GM10847 (cell line): ENCODE measurements around the gene ANXA11.

Source experiments
- POLR2A ChIP-seq: IDR thresholded peaks from 2 replicates; pipeline ENCODE4 v1.6.1; 2011; ENCODE audit not compliant: insufficient read length; ENCODE audit errors: extremely low read depth

ANXA11 gene

DNA sequence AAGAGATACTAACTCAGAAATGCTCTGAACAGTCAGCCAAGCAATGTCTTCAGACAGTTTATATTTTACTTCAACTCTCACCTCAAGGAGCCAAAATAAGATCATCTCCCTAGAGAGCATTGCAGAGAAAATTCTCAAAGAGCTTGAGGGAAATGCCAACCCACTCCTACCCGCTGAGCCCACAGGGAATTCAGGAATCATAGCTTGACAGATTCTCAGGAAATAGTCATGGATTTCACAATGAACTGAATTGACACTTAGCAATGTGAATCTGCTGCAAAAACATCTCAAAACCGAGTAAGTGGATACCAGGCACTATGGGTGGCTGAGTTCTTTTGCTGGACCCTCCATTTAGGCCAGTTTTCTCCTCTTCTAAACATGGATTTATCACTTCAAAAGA is 82.6 kb downstream of the ANXA11 start:
- TF ChIP-seq POLR2A, result no peak

DNA sequence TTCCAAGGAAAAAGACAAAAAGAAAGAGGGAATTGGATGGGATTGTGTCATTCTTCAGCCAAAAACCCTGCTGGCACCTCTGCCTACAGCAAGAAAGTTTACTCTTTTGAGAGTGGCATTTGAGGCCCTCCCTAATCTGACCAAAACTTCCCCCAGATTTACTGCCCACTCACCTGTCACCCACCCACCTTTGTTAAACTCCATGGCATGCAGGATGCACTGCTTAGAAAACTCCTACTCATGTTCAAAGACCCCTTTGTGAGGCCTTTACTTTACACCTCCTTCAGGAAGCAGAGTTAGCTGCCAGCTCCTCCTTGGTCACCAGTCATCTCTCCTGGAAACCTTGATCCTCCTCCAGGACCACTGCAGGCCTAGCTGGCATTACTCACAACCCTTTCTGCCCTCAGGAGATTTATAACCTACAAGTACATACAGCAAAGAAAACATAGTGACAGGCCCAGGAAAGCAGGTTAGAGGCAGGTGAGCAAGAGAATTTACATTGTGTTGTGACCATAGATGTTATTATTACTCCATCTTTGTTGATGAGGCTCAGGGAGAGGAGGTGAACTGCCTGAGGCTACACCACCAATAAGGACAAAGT is 83.1 kb downstream of the ANXA11 start:
- TF ChIP-seq POLR2A, result no peak

DNA sequence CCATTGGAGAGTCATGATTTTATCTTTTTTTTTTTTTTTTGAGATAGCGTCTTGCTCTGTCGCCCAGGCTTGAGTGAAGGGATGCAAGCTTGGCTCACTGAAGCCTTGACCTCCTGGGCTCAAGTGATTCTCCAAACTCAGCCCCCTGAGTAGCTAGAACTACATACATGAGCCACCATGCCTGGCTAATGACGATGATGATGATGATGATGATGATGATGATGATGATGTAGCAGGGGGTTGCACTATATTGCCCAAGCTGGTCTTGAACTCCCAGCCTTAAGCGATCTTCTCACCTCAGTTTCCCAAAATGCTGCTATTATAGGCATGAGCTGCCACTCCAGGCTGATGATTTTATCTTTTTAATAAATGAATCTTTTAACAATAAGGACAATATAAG is 86.7 kb downstream of the ANXA11 start:
- TF ChIP-seq POLR2A, result no peak

DNA sequence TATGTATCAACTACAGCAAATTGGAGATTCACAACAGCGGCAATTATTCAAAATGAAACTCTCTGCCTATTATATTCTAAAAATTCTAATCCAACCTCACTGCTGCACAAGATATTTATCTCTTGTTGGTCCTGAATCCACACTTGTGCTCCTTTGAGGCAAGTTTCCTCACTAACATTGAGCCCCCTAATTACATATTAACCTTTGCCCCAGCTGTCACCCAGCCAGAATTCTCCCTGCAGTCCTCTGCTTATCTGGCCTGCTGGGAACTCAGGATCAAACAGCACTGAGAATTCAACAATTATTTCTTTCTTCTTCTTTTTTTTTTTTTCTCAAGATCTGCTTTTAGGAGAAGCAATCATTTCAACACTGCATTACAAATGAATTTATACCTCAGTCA is 94.4 kb downstream of the ANXA11 start:
- TF ChIP-seq POLR2A, result no peak

DNA sequence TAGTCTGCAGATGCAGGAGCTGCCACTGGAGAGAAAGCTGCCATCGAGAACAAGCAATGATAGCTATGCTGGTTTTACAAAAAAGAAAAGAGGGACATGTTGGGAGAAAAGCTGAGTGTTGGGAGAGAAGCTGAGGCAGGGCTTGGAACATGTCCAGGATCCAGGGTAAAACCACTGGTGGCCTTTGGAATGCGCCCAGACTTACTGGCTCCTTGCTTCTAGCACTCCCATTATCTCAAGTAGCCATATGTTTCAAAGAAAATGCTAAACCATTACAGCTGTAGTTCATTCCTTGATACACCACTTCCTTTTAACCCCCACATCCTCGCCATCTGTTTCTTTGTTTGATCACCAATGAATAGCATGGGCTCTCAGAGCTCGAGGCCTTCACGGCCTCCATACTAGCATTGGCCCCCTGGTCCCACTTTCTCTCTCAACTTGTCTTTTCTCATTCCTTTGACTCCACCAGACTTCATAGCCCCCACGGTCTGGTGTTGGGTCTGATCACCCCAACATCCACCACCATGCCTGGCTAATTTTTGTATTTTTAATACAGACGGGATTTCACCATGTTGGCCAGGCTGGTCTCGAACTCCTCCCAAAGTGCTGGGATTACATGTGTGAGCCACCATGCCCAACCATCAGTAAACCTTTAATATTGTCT is 96.6 kb downstream of the ANXA11 start:
- no peak for TF ChIP-seq POLR2A

DNA sequence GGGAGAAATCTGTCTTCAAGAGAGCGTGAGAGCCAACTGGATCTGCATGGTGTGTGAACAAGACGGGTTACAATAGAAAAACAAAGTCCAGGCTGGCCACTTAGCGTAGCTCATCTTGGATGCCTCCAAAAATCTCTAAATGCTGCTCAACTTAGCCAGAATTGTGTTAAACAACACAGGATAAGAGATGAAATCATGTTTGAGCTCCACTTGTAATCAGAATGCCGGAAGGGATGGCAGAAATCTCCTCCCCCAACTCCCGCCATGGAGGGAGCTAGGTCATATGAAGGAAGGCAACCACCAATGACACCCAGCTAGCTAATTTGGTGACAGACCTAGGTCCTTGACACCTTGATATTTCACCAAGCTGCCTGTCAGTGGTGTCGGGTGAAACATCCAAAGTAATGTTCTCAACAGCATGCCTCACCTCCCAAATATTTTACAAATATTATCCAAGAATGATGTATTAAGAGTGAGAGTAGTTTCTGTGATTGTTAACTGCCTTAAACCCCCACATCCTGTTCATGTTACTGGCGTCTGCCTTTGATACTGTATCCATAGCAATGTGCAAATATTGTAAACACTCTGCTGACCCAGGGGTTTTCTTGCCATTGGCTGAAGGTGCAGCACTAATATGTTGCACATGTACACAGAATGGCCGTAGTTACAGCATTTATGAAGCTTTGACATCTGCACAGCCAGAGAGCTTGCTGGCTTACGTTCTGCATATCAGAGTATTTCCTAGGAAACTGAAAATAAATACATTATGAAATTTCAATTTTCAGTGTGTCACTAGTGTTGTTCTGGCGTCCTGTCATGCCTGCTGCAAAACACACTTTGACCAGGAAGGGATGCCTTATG is 101.0 kb downstream of the ANXA11 start:
- TF ChIP-seq POLR2A, result no peak
